IPS-18c (cell line): ENCODE data around the gene KCNMA1.

Experiments
- H3K4me3 ChIP-seq: 2 replicates; pipeline ENCODE4 v1.7.0; 2013; ENCODE audit warnings: low read depth, mild to moderate bottlenecking, low read length, moderate library complexity; ENCODE audit not compliant: insufficient read depth
- H3K9me3 ChIP-seq: one replicate; pipeline ENCODE4 v1.6.1; 2013; ENCODE audit warnings: mild to moderate bottlenecking, low read length, moderate library complexity; ENCODE audit not compliant: control insufficient read depth, insufficient read depth

Gene KCNMA1

DNA sequence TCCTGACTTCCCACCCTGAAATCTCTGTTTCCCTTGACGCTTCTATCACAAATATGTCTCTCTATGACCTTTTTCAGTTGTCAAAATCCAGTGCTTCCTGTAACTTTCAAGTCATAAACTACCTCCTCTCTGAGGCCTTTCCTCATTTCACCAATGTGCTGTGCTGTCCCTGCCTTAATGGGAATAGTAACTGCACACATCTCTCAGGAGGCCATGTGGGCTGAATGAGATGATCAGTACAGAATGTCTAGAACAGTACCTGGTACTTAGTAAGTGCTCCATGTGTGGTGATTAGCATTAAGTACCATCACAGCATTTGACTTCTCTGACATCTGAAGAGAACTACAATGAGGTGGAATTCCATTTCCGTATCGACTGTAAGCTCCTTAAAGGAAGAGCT is 588.5 kb downstream of the KCNMA1 start:
- Histone ChIP-seq H3K4me3 (no peak overlapping the region), H3K9me3 (no peaks in the 10 kb centered on the region)

DNA sequence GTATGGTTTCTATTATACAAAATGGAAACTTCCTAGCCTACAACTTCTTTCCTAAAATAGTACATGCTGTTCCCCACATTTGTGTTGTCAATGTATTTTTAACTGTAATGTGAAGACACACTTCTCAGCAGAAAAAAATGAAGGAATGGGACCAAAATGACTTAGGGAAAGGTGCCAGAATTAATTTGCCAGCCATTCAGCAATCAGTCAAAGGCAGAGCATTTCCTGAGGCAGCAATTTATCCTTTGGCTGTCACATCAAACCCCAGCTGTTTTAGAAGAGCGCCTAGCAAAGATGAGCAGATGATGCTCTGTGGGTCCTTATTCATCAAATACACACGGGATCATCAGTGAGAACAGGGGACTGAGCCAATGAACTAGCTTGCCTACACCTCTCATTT is 592.5 kb downstream of the KCNMA1 start:
- no peaks in the 10 kb centered on the region for H3K9me3 ChIP-seq
- no peak overlapping the region for H3K4me3 ChIP-seq

DNA sequence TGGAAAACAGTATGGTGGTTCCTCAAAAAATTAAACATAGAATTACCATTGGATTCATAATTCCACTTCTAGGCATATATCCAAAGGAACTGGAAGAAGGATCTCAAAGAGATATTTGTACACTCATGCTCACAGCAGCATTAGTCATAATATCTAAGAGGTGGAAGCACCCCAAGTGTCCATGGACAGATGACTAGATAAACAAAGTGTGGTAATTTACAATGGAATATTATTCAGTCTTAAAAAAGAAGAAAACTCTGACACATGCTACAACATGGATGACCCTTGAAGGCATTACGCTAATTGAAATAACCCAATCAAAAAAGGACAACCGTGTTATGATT is 594.2 kb downstream of the KCNMA1 start:
- no peaks in the 10 kb centered on the region for H3K9me3 ChIP-seq
- H3K4me3 ChIP-seq, result no peak overlapping the region

DNA sequence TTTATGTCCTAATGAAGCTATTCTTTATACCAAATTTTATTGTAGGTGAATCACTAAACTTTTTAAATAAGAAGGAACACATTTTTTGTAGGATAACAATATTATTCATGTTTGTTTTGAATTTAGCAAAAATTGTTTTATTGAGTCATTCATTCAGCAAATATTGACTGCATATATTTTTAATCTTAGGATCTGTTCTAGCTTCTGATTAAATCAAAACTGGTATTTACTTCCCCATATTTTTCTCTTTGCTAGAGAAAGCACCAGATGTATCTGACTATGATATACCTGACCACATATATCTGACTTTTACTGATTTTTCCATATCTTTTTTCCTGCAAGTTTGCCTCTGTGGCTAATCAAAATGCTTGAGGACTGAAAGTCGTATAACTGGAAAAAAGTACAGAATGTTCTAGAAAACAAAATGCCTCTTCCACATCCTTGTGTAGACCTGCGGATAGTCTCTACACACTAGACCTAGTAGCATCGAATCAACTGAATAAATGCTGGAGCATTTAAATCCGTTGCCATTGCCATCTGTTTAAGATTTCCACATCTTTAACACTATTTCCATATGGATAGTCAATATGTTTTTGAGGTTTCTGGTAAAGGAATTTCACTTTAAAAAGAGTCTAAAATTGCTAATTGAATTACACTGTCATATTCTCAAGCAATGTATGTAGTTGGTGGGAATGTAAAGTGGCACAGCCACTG is 594.7 kb downstream of the KCNMA1 start:
- Histone ChIP-seq H3K9me3 (no peaks in the 10 kb centered on the region), H3K4me3 (no peak overlapping the region)

DNA sequence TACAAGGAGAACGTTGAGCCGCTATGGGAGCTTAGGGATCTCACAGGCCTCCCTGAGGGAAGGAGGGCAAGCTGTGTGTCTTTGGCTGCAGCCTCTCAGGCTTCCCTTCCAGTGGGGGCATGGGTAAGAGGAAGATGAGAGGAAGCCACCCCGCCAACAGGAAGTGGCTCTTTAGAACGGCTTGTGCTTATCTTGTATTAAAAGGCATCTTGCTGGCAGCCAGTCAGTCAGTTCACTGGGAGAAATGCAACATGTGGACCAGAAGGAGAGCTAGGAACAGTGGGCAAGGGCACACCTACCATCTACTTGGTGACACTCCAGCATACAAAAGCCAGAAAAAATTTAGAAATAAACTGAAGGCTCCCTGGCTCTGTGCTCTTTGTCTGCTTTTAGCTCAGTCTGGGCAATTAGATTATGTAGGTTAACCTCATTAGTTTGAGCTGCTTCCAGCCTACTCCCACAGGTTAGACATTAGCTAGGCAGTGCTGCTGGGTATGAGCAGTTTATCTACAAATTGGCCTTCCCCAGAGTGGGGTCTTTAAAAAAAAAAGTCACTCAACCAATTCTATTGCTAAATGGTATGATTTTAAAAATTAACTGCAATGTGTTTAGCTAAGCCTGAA is 595.9 kb downstream of the KCNMA1 start:
- no peak overlapping the region for H3K4me3 ChIP-seq
- H3K9me3 ChIP-seq, result no peaks in the 10 kb centered on the region

DNA sequence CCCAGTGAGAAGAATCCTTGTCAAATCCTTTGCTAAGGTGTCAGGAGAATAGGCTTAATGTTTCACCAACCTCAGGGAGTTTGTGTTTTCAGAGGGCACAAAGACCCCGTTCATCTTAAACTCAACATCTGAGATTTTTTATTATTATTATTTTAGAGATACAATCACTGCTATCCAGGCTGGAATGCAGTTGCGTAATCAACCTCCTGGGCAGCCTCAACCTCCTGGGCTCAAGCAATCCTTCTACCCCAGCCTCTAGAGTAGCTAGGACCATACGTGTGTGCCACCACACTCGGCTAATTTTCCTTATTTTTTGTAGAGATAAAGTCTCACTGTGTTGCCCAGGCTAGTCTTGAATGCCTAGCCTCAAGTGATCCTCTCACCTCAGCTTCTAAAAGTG is 599.2 kb downstream of the KCNMA1 start:
- no peak overlapping the region for H3K4me3 ChIP-seq
- no peaks in the 10 kb centered on the region for H3K9me3 ChIP-seq

DNA sequence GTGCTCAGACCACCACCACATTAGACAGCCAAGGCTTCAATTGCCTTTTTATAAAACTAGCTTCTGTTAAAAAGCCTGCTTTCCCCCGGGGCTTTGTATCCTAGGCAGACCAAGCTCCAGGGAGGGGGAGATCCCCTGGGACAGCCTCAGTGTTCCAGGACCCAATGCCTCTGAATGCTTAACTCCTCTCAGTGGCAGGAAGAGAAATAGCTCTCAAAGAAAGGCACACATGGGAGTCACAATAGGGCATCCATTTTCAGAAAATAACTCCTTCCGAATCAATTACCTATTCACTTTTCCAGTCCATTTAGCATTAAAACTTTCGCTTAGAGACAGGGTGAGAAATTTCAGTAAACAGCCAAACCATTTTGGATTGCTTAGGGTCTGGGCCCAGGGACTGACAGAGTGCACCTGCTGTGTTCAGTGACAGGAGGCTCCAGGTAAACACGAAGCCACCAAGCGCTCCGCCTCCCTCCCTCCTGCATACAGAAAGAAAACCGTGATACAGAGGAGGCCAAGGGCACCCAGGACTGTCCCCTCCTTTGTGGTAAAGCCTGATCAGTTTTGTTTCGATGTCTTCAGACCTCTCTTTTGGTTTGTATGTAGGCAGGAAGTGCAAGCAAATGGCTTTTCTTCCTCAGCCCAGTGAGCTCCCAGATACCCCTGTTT is 599.7 kb downstream of the KCNMA1 start:
- H3K4me3 ChIP-seq, result no peak overlapping the region

DNA sequence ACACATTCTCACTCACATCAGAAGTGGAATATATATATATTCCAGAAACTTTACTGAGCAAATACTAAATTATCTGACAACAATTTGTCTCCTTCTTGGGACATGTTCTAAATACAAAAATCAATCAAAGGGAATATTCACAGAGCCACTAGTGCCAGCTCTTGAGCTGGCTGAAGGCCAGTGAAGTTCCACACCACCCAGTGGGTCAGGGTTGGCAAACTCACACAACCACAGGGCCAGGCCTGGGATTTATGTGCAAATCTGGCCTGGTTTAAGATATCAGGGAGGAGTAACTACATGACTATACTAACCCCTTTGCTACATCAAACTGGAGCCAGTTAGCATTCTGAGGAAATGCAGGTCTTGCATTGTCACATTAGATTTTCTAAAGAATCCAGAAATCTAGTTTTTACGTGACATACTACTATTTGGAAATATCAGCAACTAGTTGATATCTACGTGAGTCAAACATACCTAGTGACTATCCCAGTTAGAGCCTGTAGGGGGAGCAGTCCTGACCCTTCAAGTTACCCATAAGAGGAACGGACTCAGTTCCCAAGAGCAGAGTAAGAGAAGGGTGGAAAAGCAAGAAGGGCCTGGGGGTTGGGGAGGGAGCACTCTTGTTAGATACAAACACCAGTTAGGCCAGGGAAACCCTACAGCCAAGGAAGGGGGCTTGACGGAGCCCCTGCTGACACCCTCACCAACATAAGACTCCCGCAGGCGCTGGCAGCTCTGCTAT is 600.4 kb downstream of the KCNMA1 start:
- Histone ChIP-seq H3K9me3 (no peaks in the 10 kb centered on the region), H3K4me3 (no peak overlapping the region)

More for the DNA sequence above, 599.7 kb downstream of the KCNMA1 start:
- no peaks in the 10 kb centered on the region for H3K9me3 ChIP-seq

DNA sequence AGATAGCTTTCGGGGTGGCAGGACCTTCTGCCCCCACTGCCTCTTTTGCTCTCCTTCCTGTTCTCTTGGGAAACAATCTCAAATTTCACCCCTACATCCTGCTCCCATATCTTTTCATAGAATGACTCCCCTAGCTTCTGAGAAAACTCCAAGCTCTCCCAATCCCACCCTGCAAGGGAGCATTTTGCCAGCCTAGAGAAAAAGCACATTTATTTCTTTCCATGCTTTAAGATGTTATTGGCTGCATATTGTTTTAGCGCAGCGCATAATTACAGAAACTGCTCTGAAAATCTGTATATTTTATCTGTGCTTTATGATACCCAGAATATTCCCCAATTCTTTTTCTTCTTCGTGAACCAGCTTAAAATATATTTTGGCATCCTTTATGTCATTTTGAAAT is 601.3 kb downstream of the KCNMA1 start:
- H3K9me3 ChIP-seq, result no peaks in the 10 kb centered on the region
- no peak overlapping the region for H3K4me3 ChIP-seq

DNA sequence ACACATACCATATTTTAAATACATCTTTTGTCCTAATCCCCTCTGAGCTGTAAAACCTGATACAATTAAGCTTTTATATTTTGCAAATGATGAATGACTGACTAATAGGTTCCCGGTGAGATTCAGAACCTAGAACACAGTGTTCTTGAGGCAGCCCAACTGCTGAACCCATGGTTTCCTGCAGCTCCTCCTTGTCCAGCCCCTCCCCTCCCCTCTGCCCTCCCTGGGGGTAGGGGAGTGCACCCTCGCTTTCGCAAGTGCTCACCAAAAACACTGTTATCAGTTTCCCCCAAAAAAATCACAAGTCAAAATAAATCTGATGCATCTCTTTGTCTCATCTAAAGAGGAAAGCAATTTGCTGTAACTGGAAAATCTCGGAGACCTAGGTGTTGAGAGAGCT is 602.8 kb downstream of the KCNMA1 start:
- no peak overlapping the region for H3K4me3 ChIP-seq
- H3K9me3 ChIP-seq, result no peaks in the 10 kb centered on the region

DNA sequence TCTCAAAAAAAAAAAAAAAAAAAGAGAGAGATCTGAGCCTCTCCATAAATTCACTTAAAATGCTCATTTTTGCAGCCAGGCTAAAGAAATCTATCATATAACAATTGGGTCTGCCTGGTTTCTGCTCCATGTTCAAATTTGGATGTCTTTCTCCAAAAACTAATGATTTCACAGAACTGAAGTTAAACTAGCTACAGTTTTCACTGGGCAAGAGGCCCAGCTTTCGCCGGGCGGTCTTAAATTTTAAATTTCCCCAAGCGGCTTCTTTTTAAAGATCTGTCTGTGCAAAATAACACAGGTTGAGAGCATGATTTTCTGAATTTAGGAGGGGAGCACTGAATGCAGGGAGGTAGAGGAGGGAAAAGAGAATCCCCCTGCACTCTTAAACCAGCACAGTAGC is 603.4 kb downstream of the KCNMA1 start:
- Histone ChIP-seq H3K9me3 (no peaks in the 10 kb centered on the region), H3K4me3 (no peak overlapping the region)

DNA sequence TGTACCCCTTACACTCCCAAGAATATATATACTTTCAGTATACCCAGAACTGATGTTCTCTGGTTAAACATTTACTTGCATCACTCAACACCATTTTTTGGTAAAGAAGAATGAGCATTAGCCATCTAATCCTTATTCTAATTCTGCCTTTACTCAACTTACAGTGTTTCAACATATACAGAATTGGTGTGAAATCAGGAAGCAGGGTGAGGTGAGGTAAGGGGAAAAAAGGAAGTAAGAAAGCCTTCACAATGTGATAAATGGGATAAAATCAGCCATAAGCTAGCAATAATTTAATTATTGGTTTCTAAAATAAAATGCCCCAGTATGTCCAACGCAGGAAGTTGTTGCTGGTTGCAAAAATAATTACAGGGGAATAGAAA is 605.4 kb downstream of the KCNMA1 start:
- H3K9me3 ChIP-seq, result no peaks in the 10 kb centered on the region

DNA sequence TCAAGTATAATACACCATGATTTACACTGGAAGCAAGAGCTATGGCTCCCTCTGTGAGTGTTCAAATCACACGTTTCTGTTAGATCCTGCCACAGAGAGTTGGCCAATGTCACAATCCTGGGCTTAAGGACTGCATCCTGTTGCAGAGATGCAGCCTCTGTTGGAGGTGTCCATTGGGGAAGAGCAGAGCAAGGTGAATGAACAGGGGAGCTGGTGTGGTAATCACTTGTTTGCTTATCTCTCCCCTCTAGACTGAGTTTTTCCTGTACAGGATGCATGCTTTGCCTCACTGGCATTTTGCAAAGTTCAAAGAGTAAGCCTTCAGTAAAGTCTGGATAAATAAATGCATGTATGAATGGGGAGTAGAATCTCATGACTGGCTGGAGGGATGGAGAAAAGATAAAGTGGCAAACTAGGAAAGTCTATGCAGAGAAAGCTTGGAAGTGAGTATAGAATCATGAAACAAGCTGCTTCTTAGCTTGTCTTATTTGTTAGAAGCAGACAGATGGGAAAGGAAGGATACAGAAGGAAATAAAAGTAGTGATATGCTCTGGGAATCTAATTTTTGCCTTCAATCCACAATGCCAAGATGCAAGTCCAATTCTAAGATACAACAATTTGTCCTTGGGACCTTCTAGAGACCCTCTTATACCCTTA is 605.9 kb downstream of the KCNMA1 start:
- Histone ChIP-seq H3K9me3 (no peaks in the 10 kb centered on the region), H3K4me3 (no peak overlapping the region)

More for the DNA sequence above, 605.4 kb downstream of the KCNMA1 start:
- no peak overlapping the region for H3K4me3 ChIP-seq

DNA sequence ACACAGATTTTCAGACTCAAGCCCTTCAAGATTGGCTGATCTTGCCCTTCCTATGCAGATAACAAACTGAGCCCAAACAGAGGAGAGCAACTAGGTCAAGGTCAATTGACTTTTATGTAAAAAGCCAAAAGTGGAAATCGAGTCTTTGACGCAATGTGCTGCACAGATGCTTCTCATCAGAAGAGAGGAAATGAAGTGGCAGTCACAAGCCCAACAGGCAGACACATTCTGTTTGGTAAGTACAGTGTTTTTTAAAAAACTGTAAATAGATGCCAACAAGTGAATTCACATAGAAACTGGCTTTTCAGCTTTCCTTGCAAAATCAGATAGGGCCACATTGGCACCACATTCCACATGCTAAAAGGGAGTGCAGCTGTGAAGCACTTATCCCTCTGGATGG is 606.6 kb downstream of the KCNMA1 start:
- H3K9me3 ChIP-seq, result no peaks in the 10 kb centered on the region
- no peak overlapping the region for H3K4me3 ChIP-seq

DNA sequence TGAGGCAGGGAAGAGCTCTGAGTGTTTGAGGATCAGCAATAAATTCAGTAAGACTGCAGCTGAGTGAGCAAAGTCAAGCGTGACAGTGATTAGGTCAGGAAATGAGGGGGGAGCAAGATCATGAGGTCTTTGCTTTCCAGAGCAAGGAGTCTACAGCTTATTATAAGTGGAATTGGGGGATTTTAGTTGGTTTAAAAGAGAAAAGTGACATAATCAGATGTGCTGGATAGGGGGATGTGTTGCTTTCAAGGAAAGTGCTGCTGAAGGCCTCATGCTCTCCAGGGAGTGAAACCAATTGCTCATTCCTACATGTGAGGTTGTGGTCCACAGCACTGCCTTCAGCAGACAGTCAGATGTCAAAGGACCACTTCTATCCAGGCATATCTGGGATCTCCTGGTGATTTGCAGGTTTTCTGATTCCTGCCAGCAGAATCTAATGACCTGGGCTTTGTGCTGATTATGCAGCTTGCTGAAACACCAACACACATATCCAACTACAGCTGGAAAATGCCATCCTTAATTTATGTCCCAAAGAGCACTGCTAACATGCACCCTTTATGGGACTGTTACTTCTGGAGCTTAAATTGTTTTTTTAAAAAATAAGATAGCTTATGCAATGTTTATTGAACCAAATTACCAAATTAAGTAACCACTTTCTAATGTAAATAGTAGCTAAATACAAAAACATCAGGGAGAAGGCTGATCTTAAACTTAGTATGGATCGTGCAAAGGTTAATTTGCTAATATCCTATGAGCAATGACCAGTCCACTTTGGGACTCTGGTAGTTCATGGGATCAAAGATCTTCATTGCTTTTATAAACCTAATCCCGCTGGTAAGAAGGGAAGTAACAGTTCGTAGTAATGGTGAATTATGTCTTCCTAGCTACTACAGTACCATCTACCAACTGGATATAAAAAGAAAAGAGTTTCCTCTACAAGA is 607.6 kb downstream of the KCNMA1 start:
- H3K4me3 ChIP-seq, result no peak overlapping the region
- H3K9me3 ChIP-seq, result no peaks in the 10 kb centered on the region

DNA sequence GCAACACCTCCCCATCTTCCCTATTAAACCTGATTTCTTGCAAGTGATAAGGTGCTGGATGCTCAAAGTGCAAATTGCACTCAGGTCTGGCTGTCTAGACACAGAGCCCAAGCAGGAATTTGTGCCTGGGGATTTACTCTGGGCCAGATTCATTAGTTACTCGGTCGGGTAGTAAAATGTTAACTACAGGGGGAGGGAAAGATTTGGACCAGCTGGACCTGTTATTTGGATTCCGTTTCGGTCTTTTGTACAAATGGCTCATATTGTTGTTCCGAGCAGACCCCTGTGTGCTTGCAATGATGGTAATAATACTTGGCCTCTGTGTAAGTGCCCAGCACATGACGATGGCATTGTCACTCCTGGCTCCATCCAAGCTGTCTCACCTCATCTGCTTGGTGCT is 609.6 kb downstream of the KCNMA1 start:
- no peak overlapping the region for H3K4me3 ChIP-seq
- no peaks in the 10 kb centered on the region for H3K9me3 ChIP-seq
